ENCODE results near the gene MPRIP.

DNA sequence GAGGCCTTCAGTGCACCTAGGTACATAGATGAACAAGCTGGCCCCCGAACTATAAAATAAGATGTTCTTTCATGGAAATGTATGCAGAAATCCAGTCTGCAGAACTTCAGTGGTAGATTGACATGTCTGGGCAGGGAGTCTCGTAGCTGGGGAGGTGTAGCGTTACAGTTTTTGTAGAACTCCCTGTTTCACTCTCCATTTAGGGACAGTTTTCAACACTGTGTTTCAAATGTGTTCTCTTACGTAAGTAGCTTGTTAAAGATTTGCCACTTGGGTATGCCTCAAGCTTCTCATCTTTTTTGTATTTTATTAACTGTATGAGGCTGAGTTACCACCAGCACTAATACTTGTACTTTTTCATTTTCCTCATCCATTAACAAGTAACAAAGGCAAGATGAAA, 117.3 kb downstream of the MPRIP start:
- TF ChIP-seq, protein P1, sequence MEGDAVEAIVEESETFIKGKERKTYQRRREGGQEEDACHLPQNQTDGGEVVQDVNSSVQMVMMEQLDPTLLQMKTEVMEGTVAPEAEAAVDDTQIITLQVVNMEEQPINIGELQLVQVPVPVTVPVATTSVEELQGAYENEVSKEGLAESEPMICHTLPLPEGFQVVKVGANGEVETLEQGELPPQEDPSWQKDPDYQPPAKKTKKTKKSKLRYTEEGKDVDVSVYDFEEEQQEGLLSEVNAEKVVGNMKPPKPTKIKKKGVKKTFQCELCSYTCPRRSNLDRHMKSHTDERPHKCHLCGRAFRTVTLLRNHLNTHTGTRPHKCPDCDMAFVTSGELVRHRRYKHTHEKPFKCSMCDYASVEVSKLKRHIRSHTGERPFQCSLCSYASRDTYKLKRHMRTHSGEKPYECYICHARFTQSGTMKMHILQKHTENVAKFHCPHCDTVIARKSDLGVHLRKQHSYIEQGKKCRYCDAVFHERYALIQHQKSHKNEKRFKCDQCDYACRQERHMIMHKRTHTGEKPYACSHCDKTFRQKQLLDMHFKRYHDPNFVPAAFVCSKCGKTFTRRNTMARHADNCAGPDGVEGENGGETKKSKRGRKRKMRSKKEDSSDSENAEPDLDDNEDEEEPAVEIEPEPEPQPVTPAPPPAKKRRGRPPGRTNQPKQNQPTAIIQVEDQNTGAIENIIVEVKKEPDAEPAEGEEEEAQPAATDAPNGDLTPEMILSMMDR (IDR thresholded peaks at IDR 0.05): no peak
- no peak for TF ChIP-seq EZH2 (IDR thresholded peaks at IDR 0.05; ENCODE audit: borderline replicate concordance, insufficient read depth, low read depth, low read length, poor library complexity, severe bottlenecking)
